GDM1 (cell line): ENCODE data around the gene PARK7.

Experiments
- DNase-seq: peaks from one replicate; lab custom pipeline; 2025; lab: John Stamatoyannopoulos, UW

PARK7 gene

GRCh38 chr1:8010080-8010664 lies 48.7 kb downstream of the PARK7 start:
- no peak for DNase-seq

- no peak for DNase-seq
Observed at GRCh38 chr1:8011016-8011415, 49.5 kb downstream of the PARK7 start.

GRCh38 chr1:8011923-8012858 lies 50.7 kb downstream of the PARK7 start:
- DNase-seq = no peak

GRCh38 chr1:8012955-8013354 lies 51.4 kb downstream of the PARK7 start:
- DNase-seq = no peak

GRCh38 chr1:8013399-8013798 lies 51.9 kb downstream of the PARK7 start:
- no peak for DNase-seq

- no peak for DNase-seq
Observed at GRCh38 chr1:8013800-8014199, 52.3 kb downstream of the PARK7 start.

- no peak for DNase-seq
Observed at GRCh38 chr1:8014381-8014988, 53.0 kb downstream of the PARK7 start.

- DNase-seq = no peak
Observed at GRCh38 chr1:8015036-8015808, 53.7 kb downstream of the PARK7 start.

- no peak for DNase-seq
Observed at GRCh38 chr1:8015809-8016165, 54.3 kb downstream of the PARK7 start.

- DNase-seq = no peak
Observed at GRCh38 chr1:8016210-8016894, 54.8 kb downstream of the PARK7 start.

GRCh38 chr1:8016895-8017241 lies 55.4 kb downstream of the PARK7 start:
- no peak for DNase-seq

GRCh38 chr1:8017495-8018197 lies 56.1 kb downstream of the PARK7 start:
- DNase-seq = no peak

GRCh38 chr1:8018492-8019228 lies 57.1 kb downstream of the PARK7 start:
- no peak for DNase-seq

GRCh38 chr1:8019229-8019620 lies 57.7 kb downstream of the PARK7 start:
- DNase-seq = no peak

GRCh38 chr1:8020032-8020431 lies 58.5 kb downstream of the PARK7 start:
- DNase-seq = no peak

GRCh38 chr1:8021676-8022266 lies 60.3 kb downstream of the PARK7 start:
- no peak for DNase-seq

- no peak for DNase-seq
Observed at GRCh38 chr1:8022395-8023286, 61.1 kb downstream of the PARK7 start.

- no peak for DNase-seq
Observed at GRCh38 chr1:8023287-8023994, 61.9 kb downstream of the PARK7 start.

GRCh38 chr1:8023995-8024313 lies 62.4 kb downstream of the PARK7 start:
- no peak for DNase-seq
